HEK293 (cell line): Measurements from ENCODE around the gene C1orf216.
A peak's percentile ranks its signal among the peaks of the same experiment; 100 is the strongest.

Experiments
- CTCF ChIA-PET: fragments of 350-600 bp; formaldehyde crosslinking; extraction: SDS; loops from one replicate; lab custom pipeline; 2021; ENCODE audit warnings: antibody characterized with exemption; lab: Yijun Ruan, JAX
- POLR2A ChIA-PET: fragments of 300-600 bp; formaldehyde crosslinking; extraction: SDS; loops from one replicate; lab custom pipeline; 2020; ENCODE audit warnings: antibody characterized with exemption, inconsistent platforms; lab: Yijun Ruan, JAX
- H3K27ac ChIP-seq: fragments of 200-500 bp; sonication (Bioruptor generic); 2 replicates; pipeline ENCODE4 v1.5.1; 2014; ENCODE audit warnings: low read depth, low read length, control low read depth, inconsistent platforms; ENCODE audit errors: extremely low read depth
- H3K36me3 ChIP-seq, 2 experiments: fragments of 200-500 bp in 1 of 2; sonication (Bioruptor generic) in 1 of 2; 1 replicate in 1 of 2; 2 replicates in 1 of 2; pipeline ENCODE4 v1.5.1; 2014 to 2017; ENCODE audit warnings: inconsistent platforms in 2 of 2, low read length in 2 of 2; ENCODE audit not compliant: control insufficient read depth in 2 of 2, insufficient read depth in 1 of 2
- H3K4me1 ChIP-seq: fragments of 200-500 bp; sonication (Bioruptor generic); 2 replicates; pipeline ENCODE4 v1.5.1; 2014; ENCODE audit warnings: mild to moderate bottlenecking, low read length, inconsistent platforms; ENCODE audit not compliant: control insufficient read depth, insufficient read depth
- H3K4me3 ChIP-seq: 2 replicates; pipeline ENCODE4 v1.5.1; 2011; ENCODE audit warnings: low read depth, mild to moderate bottlenecking, control low read depth, low read length, moderate library complexity
- H3K9me3 ChIP-seq: fragments of 200-500 bp; sonication (Bioruptor generic); 2 replicates; pipeline ENCODE4 v1.5.1; 2014; ENCODE audit warnings: low read depth, low read length, inconsistent platforms; ENCODE audit not compliant: control insufficient read depth, insufficient read depth
- GLIS1 ChIP-seq: fragments of 450-650 bp; formaldehyde crosslinking; IDR thresholded peaks from 2 replicates; pipeline ENCODE4 v1.5.1; 2016; ENCODE audit warnings: missing biosample characterization, missing genetic modification characterization
- MZF1 ChIP-seq: fragments of 450-650 bp; formaldehyde crosslinking; IDR thresholded peaks from 2 replicates; pipeline ENCODE4 v1.5.1; 2017; ENCODE audit warnings: missing biosample characterization, missing genetic modification characterization, borderline replicate concordance
- ZBTB48 ChIP-seq: fragments of 450-650 bp; formaldehyde crosslinking; IDR thresholded peaks from 2 replicates; pipeline ENCODE4 v1.5.1; 2016; ENCODE audit warnings: missing biosample characterization, missing genetic modification characterization
- ZNF114 ChIP-seq: fragments of 450-650 bp; formaldehyde crosslinking; IDR thresholded peaks from 2 replicates; pipeline ENCODE4 v1.5.0; 2017; ENCODE audit warnings: missing biosample characterization, missing genetic modification characterization
- ZNF292 ChIP-seq: fragments of 450-650 bp; formaldehyde crosslinking; IDR thresholded peaks from 2 replicates; pipeline ENCODE4 v1.5.1; 2016; ENCODE audit warnings: low read depth, missing biosample characterization, missing genetic modification characterization, borderline replicate concordance
- ZNF302 ChIP-seq: fragments of 450-650 bp; formaldehyde crosslinking; IDR thresholded peaks from 2 replicates; pipeline ENCODE4 v1.5.1; 2016; ENCODE audit warnings: missing biosample characterization, missing genetic modification characterization, low read depth
- ZNF354C ChIP-seq: fragments of 450-650 bp; formaldehyde crosslinking; IDR thresholded peaks from 2 replicates; pipeline ENCODE4 v1.5.1; 2016; ENCODE audit warnings: missing biosample characterization, missing genetic modification characterization, low read depth, borderline replicate concordance
- ZNF366 ChIP-seq: fragments of 450-650 bp; formaldehyde crosslinking; conservative IDR thresholded peaks from 2 replicates; pipeline ENCODE4 v1.5.1; 2016; ENCODE audit warnings: missing biosample characterization, missing genetic modification characterization
- ZNF416 ChIP-seq: fragments of 450-650 bp; formaldehyde crosslinking; IDR thresholded peaks from 2 replicates; pipeline ENCODE4 v1.5.1; 2016; ENCODE audit warnings: missing biosample characterization, missing genetic modification characterization
- ZNF596 ChIP-seq: fragments of 450-650 bp; IDR thresholded peaks from 2 replicates; pipeline ENCODE4 v1.5.0; 2018; ENCODE audit warnings: missing biosample characterization, mild to moderate bottlenecking, missing genetic modification characterization, moderate library complexity
- ZNF629 ChIP-seq: fragments of 450-650 bp; formaldehyde crosslinking; IDR thresholded peaks from 2 replicates; pipeline ENCODE4 v1.5.1; 2017; ENCODE audit warnings: missing biosample characterization, missing genetic modification characterization
- ZNF664 ChIP-seq: fragments of 450-650 bp; formaldehyde crosslinking; IDR thresholded peaks from 2 replicates; pipeline ENCODE4 v1.5.1; 2016; ENCODE audit warnings: missing biosample characterization, missing genetic modification characterization
- ZNF677 ChIP-seq: fragments of 450-650 bp; IDR thresholded peaks from 2 replicates; pipeline ENCODE4 v1.5.0; 2018; ENCODE audit warnings: missing biosample characterization, mild to moderate bottlenecking, missing genetic modification characterization, moderate library complexity
- ZNF792 ChIP-seq: fragments of 450-650 bp; formaldehyde crosslinking; IDR thresholded peaks from 2 replicates; pipeline ENCODE4 v1.5.1; 2016; ENCODE audit warnings: missing biosample characterization, missing genetic modification characterization
- ZNF843 ChIP-seq: fragments of 450-650 bp; formaldehyde crosslinking; IDR thresholded peaks from 2 replicates; pipeline ENCODE4 v1.5.1; 2016; ENCODE audit warnings: missing biosample characterization, missing genetic modification characterization
- ZSCAN30 ChIP-seq: fragments of 450-650 bp; IDR thresholded peaks from 2 replicates; pipeline ENCODE4 v1.5.1; 2018; ENCODE audit warnings: missing biosample characterization, mild to moderate bottlenecking, missing genetic modification characterization, moderate library complexity
- TF ChIP-seq, protein P1 (sequence below): fragments of 450-650 bp; formaldehyde crosslinking; IDR thresholded peaks from 2 replicates; pipeline ENCODE4 v1.5.1; 2016; ENCODE audit warnings: missing biosample characterization, missing genetic modification characterization
- TF ChIP-seq, protein P2 (sequence below): fragments of 450-650 bp; formaldehyde crosslinking; optimal IDR thresholded peaks from 2 replicates; pipeline ENCODE3; 2016; ENCODE audit warnings: missing biosample characterization, mild to moderate bottlenecking, missing genetic modification characterization
- TF ChIP-seq, protein P3 (sequence below): fragments of 450-650 bp; formaldehyde crosslinking; IDR thresholded peaks from 2 replicates; pipeline ENCODE4 v1.5.1; 2017; ENCODE audit warnings: missing biosample characterization, missing genetic modification characterization
- TF ChIP-seq, protein P4 (sequence below): fragments of 450-650 bp; formaldehyde crosslinking; IDR thresholded peaks from 2 replicates; pipeline ENCODE4 v1.5.1; 2016; ENCODE audit warnings: missing biosample characterization, missing genetic modification characterization, borderline replicate concordance
- TF ChIP-seq, protein P5 (sequence below): fragments of 450-650 bp; formaldehyde crosslinking; IDR thresholded peaks from 2 replicates; pipeline ENCODE4 v1.5.1; 2016; ENCODE audit warnings: missing biosample characterization, missing genetic modification characterization

C1orf216 gene

DNA sequence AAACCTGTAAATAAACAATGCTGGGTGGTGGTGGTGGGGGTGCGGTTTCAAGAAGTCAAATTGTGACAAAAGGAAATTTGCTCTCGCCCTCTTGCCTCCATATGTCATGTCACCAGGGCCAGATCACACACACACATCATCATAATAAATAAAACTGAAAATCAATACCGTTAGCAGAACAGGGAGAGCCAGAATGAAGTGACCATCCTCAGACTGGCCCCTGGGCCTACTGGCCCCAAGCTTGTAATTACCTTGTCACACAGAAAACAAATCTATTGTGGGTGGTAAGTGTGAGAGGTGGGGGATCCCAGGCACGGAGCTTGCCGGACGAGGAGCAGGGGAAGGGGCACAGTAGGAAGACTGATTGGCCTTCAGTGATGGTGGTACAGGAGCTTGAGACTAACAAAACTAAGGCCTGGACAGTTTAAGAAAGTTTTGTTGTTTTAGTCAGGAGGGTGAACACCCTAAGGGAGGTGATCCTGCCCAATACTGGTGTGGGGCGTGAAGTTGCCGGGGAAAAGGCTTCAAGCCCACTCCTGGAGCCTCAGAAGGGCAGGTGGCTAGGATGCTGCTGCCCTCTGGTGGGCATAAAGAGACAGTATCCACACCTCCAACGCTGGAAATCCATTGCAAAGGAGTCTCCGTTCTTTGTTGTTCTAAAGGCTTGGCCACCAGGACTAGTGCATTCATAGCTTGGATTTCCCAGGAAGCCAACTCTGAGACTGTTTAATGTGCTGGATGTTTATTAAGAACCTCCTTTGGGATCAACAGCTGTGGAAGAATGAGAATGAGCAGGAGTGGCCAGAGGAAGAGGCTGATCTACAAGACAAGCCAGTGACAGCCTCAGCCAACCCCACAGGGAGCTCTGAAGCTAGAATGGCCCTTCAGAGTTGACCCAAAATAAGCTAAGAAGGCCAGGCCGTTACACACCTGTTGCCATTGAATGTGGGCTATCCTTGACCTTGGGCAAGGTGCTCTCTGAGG lies 8.1 kb upstream of the C1orf216 start (continued):
- TF ChIP-seq ZNF354C (tag by site-specific recombination) (no peak), ZNF366 (tag by site-specific recombination) (no peak), ZNF677 (tag by site-specific recombination) (no peak)
- TF ChIP-seq, protein P1, sequence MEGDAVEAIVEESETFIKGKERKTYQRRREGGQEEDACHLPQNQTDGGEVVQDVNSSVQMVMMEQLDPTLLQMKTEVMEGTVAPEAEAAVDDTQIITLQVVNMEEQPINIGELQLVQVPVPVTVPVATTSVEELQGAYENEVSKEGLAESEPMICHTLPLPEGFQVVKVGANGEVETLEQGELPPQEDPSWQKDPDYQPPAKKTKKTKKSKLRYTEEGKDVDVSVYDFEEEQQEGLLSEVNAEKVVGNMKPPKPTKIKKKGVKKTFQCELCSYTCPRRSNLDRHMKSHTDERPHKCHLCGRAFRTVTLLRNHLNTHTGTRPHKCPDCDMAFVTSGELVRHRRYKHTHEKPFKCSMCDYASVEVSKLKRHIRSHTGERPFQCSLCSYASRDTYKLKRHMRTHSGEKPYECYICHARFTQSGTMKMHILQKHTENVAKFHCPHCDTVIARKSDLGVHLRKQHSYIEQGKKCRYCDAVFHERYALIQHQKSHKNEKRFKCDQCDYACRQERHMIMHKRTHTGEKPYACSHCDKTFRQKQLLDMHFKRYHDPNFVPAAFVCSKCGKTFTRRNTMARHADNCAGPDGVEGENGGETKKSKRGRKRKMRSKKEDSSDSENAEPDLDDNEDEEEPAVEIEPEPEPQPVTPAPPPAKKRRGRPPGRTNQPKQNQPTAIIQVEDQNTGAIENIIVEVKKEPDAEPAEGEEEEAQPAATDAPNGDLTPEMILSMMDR (tag by site-specific recombination) = peak; percentile 77
- TF ChIP-seq, protein P2, sequence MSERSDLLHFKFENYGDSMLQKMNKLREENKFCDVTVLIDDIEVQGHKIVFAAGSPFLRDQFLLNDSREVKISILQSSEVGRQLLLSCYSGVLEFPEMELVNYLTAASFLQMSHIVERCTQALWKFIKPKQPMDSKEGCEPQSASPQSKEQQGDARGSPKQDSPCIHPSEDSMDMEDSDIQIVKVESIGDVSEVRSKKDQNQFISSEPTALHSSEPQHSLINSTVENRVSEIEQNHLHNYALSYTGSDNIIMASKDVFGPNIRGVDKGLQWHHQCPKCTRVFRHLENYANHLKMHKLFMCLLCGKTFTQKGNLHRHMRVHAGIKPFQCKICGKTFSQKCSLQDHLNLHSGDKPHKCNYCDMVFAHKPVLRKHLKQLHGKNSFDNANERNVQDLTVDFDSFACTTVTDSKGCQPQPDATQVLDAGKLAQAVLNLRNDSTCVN = no peak

DNA sequence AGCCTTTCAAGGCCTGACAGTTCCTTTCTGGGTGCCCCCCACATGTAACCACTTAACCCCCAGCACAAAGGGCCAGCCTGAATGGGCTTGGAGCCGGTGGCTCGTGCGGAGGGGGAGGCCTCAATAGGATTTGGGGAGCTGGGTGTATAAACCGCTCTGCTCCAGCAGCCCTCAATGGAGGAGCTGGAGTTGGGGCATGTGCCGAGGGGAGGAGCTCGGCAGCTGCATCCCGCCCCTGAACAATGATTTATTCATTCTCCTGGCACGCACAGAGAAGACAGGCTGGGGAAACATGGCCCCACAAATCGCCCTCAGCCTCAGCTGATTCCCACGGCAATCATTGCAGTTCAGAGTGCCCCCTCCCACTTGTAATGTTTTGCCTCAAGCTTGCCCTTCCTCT lies 6.9 kb upstream of the C1orf216 start:
- CTCF ChIA-PET = interaction anchor here (0.6 to 7.2 kb wide), 11 partner anchors 9 to 909 kb away, joined by 3 to 88 read pairs (median 26); partner anchors contain the start of genes CLSPN and TFAP2E
- Histone ChIP-seq H3K9me3 (no peaks in the 10 kb centered on the region), H3K4me3 (no peak overlapping the region), H3K36me3 (peaks cover 4 to 75% of the 10 kb centered on the region in 2 experiments; a peak in 2 of 3 replicates), H3K4me1 (no peaks in the 10 kb centered on the region), H3K27ac (no peak overlapping the region)
- TF ChIP-seq ZNF664 (no peak), ZNF302 (tag by site-specific recombination) (no peak), ZNF292 (no peak), ZNF677 (tag by site-specific recombination) (no peak), MZF1 (tag by site-specific recombination) (no peak), ZNF416 (tag by site-specific recombination) (no peak), ZNF596 (tag by site-specific recombination) (no peak), GLIS1 (no peak), ZNF114 (tag by site-specific recombination) (no peak), ZSCAN30 (tag by site-specific recombination) (no peak), ZNF843 (tag by site-specific recombination) (no peak), ZNF629 (tag by site-specific recombination) (no peak), ZBTB48 (tag by site-specific recombination) (no peak), ZNF792 (tag by site-specific recombination) (no peak)
- TF ChIP-seq, protein P3, sequence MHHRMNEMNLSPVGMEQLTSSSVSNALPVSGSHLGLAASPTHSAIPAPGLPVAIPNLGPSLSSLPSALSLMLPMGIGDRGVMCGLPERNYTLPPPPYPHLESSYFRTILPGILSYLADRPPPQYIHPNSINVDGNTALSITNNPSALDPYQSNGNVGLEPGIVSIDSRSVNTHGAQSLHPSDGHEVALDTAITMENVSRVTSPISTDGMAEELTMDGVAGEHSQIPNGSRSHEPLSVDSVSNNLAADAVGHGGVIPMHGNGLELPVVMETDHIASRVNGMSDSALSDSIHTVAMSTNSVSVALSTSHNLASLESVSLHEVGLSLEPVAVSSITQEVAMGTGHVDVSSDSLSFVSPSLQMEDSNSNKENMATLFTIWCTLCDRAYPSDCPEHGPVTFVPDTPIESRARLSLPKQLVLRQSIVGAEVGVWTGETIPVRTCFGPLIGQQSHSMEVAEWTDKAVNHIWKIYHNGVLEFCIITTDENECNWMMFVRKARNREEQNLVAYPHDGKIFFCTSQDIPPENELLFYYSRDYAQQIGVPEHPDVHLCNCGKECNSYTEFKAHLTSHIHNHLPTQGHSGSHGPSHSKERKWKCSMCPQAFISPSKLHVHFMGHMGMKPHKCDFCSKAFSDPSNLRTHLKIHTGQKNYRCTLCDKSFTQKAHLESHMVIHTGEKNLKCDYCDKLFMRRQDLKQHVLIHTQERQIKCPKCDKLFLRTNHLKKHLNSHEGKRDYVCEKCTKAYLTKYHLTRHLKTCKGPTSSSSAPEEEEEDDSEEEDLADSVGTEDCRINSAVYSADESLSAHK (tag by site-specific recombination) = no peak
- TF ChIP-seq, protein P4, sequence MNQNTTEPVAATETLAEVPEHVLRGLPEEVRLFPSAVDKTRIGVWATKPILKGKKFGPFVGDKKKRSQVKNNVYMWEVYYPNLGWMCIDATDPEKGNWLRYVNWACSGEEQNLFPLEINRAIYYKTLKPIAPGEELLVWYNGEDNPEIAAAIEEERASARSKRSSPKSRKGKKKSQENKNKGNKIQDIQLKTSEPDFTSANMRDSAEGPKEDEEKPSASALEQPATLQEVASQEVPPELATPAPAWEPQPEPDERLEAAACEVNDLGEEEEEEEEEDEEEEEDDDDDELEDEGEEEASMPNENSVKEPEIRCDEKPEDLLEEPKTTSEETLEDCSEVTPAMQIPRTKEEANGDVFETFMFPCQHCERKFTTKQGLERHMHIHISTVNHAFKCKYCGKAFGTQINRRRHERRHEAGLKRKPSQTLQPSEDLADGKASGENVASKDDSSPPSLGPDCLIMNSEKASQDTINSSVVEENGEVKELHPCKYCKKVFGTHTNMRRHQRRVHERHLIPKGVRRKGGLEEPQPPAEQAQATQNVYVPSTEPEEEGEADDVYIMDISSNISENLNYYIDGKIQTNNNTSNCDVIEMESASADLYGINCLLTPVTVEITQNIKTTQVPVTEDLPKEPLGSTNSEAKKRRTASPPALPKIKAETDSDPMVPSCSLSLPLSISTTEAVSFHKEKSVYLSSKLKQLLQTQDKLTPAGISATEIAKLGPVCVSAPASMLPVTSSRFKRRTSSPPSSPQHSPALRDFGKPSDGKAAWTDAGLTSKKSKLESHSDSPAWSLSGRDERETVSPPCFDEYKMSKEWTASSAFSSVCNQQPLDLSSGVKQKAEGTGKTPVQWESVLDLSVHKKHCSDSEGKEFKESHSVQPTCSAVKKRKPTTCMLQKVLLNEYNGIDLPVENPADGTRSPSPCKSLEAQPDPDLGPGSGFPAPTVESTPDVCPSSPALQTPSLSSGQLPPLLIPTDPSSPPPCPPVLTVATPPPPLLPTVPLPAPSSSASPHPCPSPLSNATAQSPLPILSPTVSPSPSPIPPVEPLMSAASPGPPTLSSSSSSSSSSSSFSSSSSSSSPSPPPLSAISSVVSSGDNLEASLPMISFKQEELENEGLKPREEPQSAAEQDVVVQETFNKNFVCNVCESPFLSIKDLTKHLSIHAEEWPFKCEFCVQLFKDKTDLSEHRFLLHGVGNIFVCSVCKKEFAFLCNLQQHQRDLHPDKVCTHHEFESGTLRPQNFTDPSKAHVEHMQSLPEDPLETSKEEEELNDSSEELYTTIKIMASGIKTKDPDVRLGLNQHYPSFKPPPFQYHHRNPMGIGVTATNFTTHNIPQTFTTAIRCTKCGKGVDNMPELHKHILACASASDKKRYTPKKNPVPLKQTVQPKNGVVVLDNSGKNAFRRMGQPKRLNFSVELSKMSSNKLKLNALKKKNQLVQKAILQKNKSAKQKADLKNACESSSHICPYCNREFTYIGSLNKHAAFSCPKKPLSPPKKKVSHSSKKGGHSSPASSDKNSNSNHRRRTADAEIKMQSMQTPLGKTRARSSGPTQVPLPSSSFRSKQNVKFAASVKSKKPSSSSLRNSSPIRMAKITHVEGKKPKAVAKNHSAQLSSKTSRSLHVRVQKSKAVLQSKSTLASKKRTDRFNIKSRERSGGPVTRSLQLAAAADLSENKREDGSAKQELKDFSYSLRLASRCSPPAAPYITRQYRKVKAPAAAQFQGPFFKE = no peak
- TF ChIP-seq, protein P5, sequence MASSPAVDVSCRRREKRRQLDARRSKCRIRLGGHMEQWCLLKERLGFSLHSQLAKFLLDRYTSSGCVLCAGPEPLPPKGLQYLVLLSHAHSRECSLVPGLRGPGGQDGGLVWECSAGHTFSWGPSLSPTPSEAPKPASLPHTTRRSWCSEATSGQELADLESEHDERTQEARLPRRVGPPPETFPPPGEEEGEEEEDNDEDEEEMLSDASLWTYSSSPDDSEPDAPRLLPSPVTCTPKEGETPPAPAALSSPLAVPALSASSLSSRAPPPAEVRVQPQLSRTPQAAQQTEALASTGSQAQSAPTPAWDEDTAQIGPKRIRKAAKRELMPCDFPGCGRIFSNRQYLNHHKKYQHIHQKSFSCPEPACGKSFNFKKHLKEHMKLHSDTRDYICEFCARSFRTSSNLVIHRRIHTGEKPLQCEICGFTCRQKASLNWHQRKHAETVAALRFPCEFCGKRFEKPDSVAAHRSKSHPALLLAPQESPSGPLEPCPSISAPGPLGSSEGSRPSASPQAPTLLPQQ (tag by site-specific recombination) = no peak
- POLR2A ChIA-PET = interaction anchor here (0.7 kb wide), 1 partner anchor 8 kb away, joined by 4 read pairs; no protein-coding TSS in a partner anchor
